Activated CD4-positive, alpha-beta T cell treated with anti-CD3 and anti-CD28 coated beads for 48 hours (primary cell): ENCODE measurements around the gene MYRFL.
"Not testable (repeated sequence)": the region's sequence is repeated elsewhere in the genome, so short reads cannot be mapped to it uniquely, and the experiment has no call there.

ENCODE experiments used
- DNase-seq: peaks from one replicate; pipeline ENCODE4 v3.0.0-alpha.2; 2020

The MYRFL gene

DNA sequence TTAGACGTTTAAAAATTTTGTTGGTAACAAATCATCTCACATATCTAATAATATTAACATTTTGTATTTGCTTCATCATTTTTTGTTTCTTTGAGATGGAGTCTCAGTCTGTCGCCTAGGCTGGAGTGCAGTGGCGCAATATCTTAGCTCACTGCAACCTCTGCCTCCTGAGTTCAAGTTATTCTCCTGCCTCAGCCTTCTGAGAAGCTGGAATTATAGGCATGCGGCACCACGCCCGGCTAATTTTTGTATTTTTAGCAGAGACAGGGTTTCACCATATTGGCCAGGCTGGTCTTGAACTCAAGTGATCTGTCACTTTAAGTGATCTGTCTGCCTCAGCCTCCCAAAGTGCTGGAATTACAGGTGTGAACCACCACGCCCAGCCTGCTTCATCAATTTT is 169.1 kb downstream of the MYRFL start:
- not testable (repeated sequence) for DNase-seq

DNA sequence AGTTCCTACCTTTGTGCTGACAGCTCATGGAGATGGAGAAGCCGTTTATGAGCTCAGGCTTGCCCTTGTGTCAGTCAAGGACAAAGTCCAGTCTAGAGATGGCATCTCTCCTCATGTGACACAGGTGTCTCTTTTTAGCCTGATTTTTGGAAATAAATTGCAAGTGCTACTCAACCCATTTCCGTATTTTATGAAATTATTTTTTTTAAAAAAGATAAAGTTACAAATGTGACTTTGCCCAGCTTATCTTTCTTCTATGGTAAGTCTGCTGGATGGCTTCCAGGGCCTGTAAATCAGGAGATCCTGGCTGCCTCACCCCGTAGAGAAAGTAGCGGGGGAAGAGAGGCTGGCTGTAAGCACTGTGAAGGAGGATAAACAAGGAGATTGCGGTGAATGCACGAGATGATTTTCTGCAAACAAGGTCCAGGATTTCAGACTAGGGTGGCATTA is 169.7 kb downstream of the MYRFL start:
- DNase-seq = no peak

DNA sequence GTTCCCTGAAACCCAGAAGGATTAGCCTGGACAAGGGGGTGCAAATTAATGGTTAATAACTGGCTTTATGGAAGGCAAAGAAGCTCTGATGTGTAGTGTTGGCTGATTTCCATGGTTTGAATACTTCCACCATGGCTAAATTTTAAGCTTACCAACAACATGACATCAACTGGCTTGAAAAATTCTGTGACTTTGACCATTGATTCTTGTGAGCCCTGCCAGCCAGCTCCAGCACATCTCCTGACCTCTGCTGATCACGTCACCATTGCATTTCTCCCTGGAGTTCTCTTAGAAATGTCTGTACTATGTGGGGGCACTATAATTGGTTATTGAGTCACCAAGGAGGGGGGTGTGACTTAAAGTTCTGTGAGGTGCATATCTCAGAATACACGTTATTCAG is 171.2 kb downstream of the MYRFL start:
- no peak for DNase-seq

DNA sequence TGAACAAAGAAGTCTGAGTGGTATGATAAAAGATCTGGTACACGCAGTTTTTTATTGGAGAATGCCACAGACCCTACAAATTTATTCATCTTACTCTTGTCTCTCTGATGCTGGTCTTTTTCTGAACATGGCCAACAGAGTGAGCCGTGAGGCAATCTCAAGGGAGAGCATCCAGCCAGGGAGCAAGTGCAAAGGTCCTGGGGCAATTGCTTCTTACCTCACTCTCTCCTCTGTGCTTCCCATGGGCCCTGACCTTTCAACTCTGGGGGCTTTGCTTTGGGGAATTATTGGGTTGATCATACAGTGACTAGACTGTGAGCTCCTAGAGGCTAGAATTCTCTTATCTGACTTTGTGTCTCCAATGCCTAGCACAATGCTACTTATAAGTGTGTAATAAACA is 171.7 kb downstream of the MYRFL start:
- DNase-seq = no peak

DNA sequence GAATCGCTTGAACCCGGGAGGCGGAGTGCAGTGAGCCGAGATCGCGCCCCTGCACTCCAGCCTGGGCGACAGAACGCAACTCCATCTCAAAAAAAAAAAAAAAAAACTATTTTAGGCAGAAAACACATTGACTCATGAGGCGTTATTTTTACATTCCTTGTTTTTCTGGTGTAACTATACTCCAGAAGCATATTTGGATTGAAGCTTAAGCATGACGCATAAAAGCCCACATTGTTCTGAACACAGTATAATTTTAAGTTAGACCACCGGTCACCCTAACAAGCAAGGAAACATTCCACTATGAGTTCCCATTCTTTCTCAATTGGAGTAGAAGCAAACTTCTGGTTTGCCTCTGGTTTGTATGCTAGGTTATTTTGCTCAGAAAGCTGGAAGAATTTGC is 173.0 kb downstream of the MYRFL start:
- no peak for DNase-seq

DNA sequence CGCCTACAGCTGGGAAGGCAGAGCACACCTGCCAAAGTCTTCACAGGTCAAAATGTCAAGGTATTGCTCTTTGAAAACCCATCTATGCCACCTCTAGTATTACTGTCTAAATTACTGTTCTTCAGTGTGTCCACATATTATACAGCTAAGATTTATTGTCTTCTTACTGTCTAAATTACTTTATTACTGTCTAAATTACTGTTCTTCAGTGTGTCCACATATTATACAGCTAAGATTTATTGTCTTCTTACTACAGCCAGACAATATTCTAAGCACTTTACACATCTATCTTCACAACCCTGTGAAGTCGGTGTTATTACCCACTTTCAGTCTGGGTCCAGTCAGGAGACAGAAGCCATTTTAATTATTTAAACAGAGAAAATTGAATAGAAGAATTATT is 173.9 kb downstream of the MYRFL start:
- DNase-seq = no peak

DNA sequence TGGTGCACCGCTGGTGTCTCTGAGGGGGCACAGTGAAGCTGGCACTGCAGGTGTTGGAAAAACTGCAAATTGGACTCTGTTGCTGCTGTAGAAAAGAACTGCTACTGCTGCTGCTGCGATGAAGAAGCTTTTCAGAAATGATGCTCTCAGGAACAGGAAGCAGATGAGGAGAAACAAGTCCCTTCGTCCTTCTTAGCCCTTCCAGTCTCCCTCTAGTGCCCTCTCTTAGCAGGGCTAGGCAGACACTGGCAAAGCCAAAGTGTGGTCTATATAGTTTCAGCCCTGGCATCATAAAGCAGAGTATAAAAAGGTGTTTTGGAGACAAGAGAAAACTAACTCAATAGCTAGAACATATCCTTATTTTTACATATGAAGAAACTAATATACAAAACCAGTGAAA is 174.5 kb downstream of the MYRFL start:
- no peak for DNase-seq

DNA sequence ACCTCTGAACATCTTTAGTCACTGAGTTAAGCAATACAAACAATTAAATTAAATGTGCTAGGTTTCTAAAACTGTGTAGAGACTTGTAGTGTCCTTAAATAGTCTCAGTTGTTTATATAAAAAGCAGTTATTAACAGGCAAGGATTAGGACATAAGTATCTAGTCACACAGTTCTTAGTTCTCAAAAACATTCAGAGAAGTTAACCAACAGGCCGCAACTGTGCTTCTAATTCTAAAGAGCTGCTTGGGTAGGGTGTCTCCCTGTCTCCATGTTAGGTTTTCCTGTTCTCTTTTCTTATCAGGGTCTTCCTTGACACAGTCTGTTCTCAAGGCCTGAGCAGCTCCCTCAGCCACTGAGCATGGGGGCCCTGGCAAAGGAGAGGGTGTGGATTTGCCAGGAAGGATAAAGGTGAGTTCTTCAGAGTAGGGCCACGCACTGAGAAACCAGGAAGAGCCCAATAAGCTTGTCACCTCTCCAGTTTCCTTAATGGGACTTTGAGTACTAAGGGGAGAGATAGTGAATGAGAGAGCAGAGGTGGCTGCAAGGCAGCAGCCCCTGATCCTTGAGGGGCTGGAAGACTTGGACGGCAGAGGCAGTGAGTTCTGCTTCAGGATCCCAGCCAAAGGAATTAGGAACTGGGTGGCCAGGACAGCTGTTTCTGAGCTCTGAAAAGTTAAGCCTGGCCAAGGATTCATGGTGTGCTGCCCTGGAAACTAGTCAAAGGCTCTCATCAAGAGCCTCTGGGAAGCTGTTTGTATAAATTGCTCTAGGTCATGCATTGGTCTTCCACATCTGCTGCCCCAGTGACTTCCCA is 177.3 kb downstream of the MYRFL start:
- DNase-seq = no peak

DNA sequence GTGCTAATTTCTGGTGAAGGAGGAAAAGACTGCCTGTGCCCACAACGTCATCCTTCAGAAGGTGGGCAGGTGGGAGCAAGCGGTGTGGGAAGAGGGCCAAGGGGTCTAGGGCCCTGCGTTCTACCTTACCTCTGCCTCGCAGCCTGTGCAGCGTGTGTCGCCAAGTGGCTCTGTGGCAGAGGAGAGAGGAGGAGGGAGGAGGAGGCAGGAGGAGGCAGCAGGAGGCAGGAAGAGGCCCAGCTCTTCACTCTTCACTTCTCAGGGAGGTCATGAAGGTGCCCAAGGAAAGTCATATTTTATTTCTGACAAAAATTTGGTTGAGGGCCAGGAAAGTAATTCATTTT is 177.9 kb downstream of the MYRFL start:
- no peak for DNase-seq

DNA sequence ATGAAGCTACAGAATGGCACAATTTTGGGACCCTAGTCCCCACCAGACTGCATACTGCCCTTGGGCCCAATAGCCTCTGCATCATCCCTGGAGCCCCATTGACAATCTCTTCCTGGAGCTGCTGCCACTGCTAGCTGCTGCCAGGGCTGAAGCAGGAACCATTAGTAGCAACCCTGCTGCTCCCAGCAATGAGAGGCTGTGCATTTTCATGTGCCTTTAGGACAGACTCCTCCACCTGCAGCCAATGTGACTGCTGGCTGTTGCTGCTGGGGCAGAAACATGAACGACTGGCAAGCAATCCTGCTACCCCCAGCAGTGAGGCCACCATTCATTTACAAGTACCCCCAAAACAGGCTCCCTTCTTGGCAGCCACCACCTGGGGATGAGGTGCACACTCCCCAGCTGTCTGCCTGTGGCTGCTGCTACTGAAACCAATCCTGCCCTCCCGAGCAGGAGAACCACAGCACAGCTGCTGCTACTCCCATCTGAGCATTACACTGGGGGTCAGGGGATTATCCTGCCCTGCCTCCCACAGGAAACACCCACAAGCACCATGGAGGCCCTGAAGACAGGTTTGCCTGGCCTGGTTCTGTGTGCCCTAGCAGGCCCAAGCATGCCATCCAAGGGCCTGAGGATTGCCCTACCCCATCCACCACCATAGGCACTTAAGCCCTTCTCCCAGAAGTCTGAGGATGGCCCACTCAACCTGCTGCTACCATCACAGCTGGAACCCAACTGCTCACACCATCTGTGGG is 181.0 kb downstream of the MYRFL start:
- DNase-seq = no peak

DNA sequence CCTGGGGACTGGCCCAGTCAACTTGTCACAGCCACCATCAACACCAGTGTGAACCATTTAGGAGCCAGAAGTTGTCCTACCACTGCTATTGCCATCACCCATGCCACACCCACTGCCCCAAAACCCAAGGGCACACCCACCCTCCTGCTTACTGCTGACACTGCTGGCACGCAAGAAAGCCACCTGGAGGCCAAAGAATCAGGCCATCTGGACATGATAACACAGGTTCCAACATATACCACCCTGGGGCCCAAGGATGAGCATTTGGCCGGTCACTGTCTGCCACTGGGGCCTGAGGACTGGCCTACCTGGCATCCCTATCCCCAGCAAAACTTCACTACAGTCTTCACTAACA is 181.6 kb downstream of the MYRFL start:
- no peak for DNase-seq

DNA sequence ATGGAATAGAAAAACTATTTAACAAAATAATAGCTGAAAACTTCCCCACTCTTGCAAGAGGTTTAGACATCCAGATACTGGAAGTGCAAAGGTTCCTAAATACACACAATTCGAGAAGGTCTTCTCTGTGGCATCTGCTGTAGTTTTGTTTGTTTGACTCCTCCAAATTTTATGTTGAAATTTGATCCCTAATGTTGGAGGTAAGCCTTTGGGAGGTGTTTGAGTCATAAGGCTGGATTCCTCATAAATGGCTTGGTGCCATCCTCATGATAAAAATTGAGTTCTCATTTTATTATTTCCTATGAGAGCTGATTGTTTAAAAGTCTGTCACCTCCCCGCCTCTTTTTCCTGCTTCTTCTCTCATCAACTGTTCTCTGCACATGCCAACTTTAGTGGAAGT is 182.7 kb downstream of the MYRFL start:
- no peak for DNase-seq
